WTC11 (cell line): ENCODE data around the gene TLCD1.

ENCODE experiments used
- ATF3 ChIP-seq: sonication (generic); formaldehyde crosslinking; conservative IDR thresholded peaks from 2 replicates; pipeline ENCODE4 v1.8.1; 2022; ENCODE audit warnings: mild to moderate bottlenecking, missing genetic modification reagents
- CTCF ChIP-seq: fragments of 200-600 bp; IDR thresholded peaks from 2 replicates; pipeline ENCODE4 v1.8.0; 2022; ENCODE audit warnings: antibody characterized with exemption
- FOXJ3 ChIP-seq: sonication (generic); formaldehyde crosslinking; IDR thresholded peaks from 2 replicates; pipeline ENCODE4 v1.9.0; 2021; ENCODE audit warnings: missing genetic modification reagents, mild to moderate bottlenecking, borderline replicate concordance
- HMGA2 ChIP-seq: fragments of 250-450 bp; sonication (Bioruptor Pico); IDR thresholded peaks from 2 replicates; pipeline ENCODE4 v1.4.0; 2021; ENCODE audit warnings: mild to moderate bottlenecking, moderate library complexity
- NR2C2 ChIP-seq: sonication (generic); formaldehyde crosslinking; IDR thresholded peaks from 2 replicates; pipeline ENCODE4 v1.8.0; 2022; ENCODE audit warnings: mild to moderate bottlenecking, missing genetic modification reagents
- SP1 ChIP-seq: sonication (generic); formaldehyde crosslinking; conservative IDR thresholded peaks from 2 replicates; pipeline ENCODE4 v1.8.1; 2022; ENCODE audit warnings: missing genetic modification reagents
- TEAD4 ChIP-seq: sonication (generic); formaldehyde crosslinking; IDR thresholded peaks from 2 replicates; pipeline ENCODE4 v1.8.0; 2022; ENCODE audit warnings: mild to moderate bottlenecking, missing genetic modification reagents
- ZNF138 ChIP-seq: sonication (generic); formaldehyde crosslinking; conservative IDR thresholded peaks from 2 replicates; pipeline ENCODE4 v1.8.1; 2022; ENCODE audit warnings: mild to moderate bottlenecking, moderate library complexity, missing genetic modification reagents
- ZNF219 ChIP-seq: sonication (generic); formaldehyde crosslinking; IDR thresholded peaks from 2 replicates; pipeline ENCODE4 v1.8.0; 2023; ENCODE audit warnings: missing genetic modification reagents, mild to moderate bottlenecking, borderline replicate concordance
- ZNF425 ChIP-seq: fragments of 250-450 bp; sonication (Bioruptor Pico); conservative IDR thresholded peaks from 2 replicates; pipeline ENCODE4 v1.9.0; 2021; ENCODE audit warnings: mild to moderate bottlenecking
- ZNF532 ChIP-seq: fragments of 250-450 bp; sonication (Bioruptor Pico); IDR thresholded peaks from 2 replicates; pipeline ENCODE4 v1.9.0; 2021; ENCODE audit warnings: mild to moderate bottlenecking, borderline replicate concordance

GRCh38 chr17:28715217-28715616, 10.8 kb downstream of the TLCD1 start:
- TF ChIP-seq TEAD4 (CRISPR knock-in tag) (no peak), ZNF425 (CRISPR knock-in tag) (no peak), CTCF (no peak), ATF3 (CRISPR knock-in tag) (no peak), SP1 (CRISPR knock-in tag) (no peak), NR2C2 (CRISPR knock-in tag) (no peak), ZNF138 (CRISPR knock-in tag) (no peak), ZNF219 (no peak), HMGA2 (CRISPR knock-in tag) (no peak), ZNF532 (CRISPR knock-in tag) (no peak), FOXJ3 (no peak)
